GM12865 (cell line): ENCODE results near the gene ELN.

Experiments used
- DNase-seq: peaks from one replicate; pipeline ENCODE4 v3.0.0; 2010; ENCODE audit warnings: low read depth
- H3K4me3 ChIP-seq: 2 replicates; pipeline ENCODE4 v1.5.1; 2011; ENCODE audit warnings: mild to moderate bottlenecking, low read depth, low read length, control low read depth
- CTCF ChIP-seq: IDR thresholded peaks from 2 replicates; pipeline ENCODE4 v1.5.1; 2011; ENCODE audit warnings: low read length, control low read depth, low read depth, inconsistent platforms; ENCODE audit not compliant: insufficient read depth; ENCODE audit errors: missing control alignments

The ELN gene

GRCh38 chr7:73984481-73985205, 43.3 kb upstream of the ELN start:
- no peak overlapping the region for H3K4me3 ChIP-seq
- no peak for TF ChIP-seq CTCF
- DNase-seq: no peak

- H3K4me3 ChIP-seq: no peak overlapping the region
- no peak for TF ChIP-seq CTCF
- DNase-seq: no peak
Measured at GRCh38 chr7:73985737-73986141, 42.2 kb upstream of the ELN start.

- TF ChIP-seq CTCF: no peak
Measured at GRCh38 chr7:73986158-73986631, 41.8 kb upstream of the ELN start.

DNA sequence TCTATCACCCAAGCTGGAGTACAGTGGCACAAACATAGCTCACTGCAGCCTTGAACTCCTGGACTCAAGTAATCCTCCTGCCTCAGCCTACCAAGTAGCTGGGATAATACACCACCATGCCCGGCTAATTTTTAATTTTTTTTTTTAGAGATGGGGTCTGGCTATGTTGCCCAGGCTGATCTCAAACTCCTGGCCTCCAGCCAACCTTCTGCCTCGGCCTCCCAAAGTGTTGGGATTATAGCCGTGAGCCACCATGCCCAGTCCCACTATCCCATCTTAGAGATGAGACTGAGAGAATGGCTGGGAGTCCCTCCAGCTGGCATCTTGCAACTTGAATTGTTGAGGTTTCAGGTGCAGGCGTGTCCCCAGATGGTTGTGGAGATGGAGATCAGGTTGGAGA, 40.7 kb upstream of the ELN start:
- H3K4me3 ChIP-seq: no peak overlapping the region
- TF ChIP-seq CTCF: no peak
- DNase-seq: no peak

More at GRCh38 chr7:73986158-73986631, 41.8 kb upstream of the ELN start:
- H3K4me3 ChIP-seq: no peak overlapping the region
- no peak for DNase-seq

DNA sequence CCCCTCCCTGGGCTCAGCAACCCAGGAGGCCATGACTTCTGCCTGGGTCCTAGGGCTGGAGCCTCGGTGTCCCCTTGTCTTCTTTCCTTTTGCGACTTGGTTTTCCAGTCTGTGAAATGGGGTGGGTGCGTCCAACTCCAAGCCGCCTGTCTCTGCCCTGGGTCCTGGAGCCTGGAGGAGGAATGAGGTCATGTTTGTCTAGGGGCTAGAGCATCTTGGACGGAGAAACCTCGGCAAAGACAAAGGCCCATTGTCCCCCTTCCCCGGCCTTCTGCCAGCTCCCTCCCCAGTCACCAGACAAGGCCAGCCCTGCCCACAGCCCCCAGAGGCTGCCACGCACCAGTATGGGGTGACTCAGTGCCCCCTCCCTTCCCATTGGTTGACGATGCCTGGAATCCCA, 39.8 kb upstream of the ELN start:
- no peak overlapping the region for H3K4me3 ChIP-seq
- no peak for TF ChIP-seq CTCF
- no peak for DNase-seq

DNA sequence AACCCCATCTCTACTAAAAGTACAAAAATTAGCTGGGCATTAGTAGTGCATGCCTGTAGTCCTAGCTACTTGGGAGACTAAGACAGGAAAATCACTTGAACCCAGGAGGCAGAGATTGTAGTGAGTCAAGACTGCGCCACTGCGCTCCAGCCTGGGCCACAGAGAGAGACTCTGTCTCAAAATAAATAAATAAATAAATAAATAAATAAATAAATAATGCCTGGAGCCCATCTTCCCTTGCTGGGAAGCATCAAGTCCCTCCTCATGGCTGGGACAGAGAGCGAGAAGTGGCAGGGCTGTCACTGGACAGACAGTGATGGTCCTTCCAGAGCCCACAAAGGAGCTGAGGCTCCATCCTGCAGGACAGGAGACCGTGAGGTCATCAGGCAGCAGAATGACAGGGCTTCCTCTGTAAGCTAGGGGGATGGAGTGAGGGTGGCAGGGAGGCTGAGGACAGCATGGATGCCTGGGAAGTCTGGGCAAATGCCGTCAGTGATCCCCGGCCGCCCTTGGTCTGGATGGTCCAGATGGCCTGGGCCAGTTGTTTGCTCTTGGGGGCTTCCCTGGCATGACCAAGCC, 36.4 kb upstream of the ELN start:
- H3K4me3 ChIP-seq: no peak overlapping the region
- no peak for DNase-seq
- TF ChIP-seq CTCF: no peak
